Activated CD8-positive, alpha-beta T cell treated with anti-CD3 and anti-CD28 coated beads for 36 hours (primary cell): ENCODE data around the gene TMEM132A. TPM values are rescaled to one million over a fixed set of nuclear protein-coding genes. Genes with fewer than 3 reads are reported as not detected.

Experiments used
- ATAC-seq: fragments of 200-7000 bp; cut with Tn5 transposase; one replicate; pipeline ENCODE4 v1.10.0; 2021; ENCODE audit warnings: mild to moderate bottlenecking, moderate library complexity
- CTCF ChIA-PET: fragments of 350-600 bp; sonication (Branson Sonifier 250); formaldehyde crosslinking; loops from one replicate; lab custom pipeline; 2021; ENCODE audit warnings: antibody characterized with exemption; lab: Charles Lee
- POLR2A ChIA-PET: fragments of 350-600 bp; sonication (Branson Sonifier 250); formaldehyde crosslinking; loops from one replicate; lab custom pipeline; 2021; ENCODE audit warnings: antibody characterized with exemption; lab: Charles Lee
- DNase-seq: peaks from one replicate; pipeline ENCODE4 v3.0.0-alpha.2; 2020
- H3K27ac Mint-ChIP-seq: one replicate; pipeline ENCODE4 v1.8.0; 2021; ENCODE audit warnings: mild to moderate bottlenecking, mixed read lengths
- H3K27me3 Mint-ChIP-seq: one replicate; pipeline ENCODE4 v1.8.0; 2021; ENCODE audit warnings: mixed read lengths
- H3K36me3 Mint-ChIP-seq: one replicate; pipeline ENCODE4 v1.8.0; 2021; ENCODE audit warnings: low read depth, mixed read lengths
- H3K4me1 Mint-ChIP-seq: one replicate; pipeline ENCODE4 v1.8.0; 2021; ENCODE audit warnings: low read depth, mixed read lengths
- H3K4me3 Mint-ChIP-seq: one replicate; pipeline ENCODE4 v1.8.0; 2021; ENCODE audit warnings: mild to moderate bottlenecking, moderate library complexity, mixed read lengths
- H3K9me3 Mint-ChIP-seq: one replicate; pipeline ENCODE4 v1.8.0; 2021; ENCODE audit warnings: mixed read lengths
- CTCF ChIP-seq: fragments of 200-600 bp; IDR thresholded peaks from one replicate; pipeline ENCODE4 v1.8.0; 2022; ENCODE audit warnings: antibody characterized with exemption, mild to moderate bottlenecking
- intact Hi-C: fragments of 100-400 bp; cut with micrococcal nuclease; formaldehyde crosslinking; loops from one replicate; pipeline ENCODE4 v1.10.0; 2022
- total RNA-seq, 2 experiments: library from RNA; stranded (reverse); gene quantifications; one replicate each; pipeline ENCODE4 v1.2.3, GENCODE V29; 2021

Gene TMEM132A
- total RNA-seq, 2 experiments from 2014 or later = 1.1 to 1.3 TPM

- H3K36me3 Mint-ChIP-seq = peaks cover 62% of the 10 kb centered on the region
- no peaks in the 10 kb centered on the region for H3K9me3 Mint-ChIP-seq
- ATAC-seq (no peak), DNase-seq (peak; percentile 61)
- TF ChIP-seq CTCF = no peak
- intact Hi-C loops = loop anchor here (2.0 kb wide), 1 partner anchor 14 kb away; no protein-coding TSS in a partner anchor
- ChIA-PET POLR2A (interaction anchor here (0.7 to 1.4 kb wide), 8 partner anchors 8 to 159 kb away, joined by 3 to 8 read pairs (median 3); no protein-coding TSS in a partner anchor), CTCF (interaction anchor here (1.0 kb wide), 1 partner anchor 212 kb away, joined by 3 read pairs; no protein-coding TSS in a partner anchor)
- peak overlapping the region; percentile 100 for H3K27ac Mint-ChIP-seq
- no peaks in the 10 kb centered on the region for H3K27me3 Mint-ChIP-seq
- peaks cover 49% of the 10 kb centered on the region for H3K4me1 Mint-ChIP-seq
- peak overlapping the region; percentile 83 for H3K4me3 Mint-ChIP-seq
These were observed 50.5 kb downstream of the TMEM132A start for GRCh38 chr11:60974726-60975125.

DNA sequence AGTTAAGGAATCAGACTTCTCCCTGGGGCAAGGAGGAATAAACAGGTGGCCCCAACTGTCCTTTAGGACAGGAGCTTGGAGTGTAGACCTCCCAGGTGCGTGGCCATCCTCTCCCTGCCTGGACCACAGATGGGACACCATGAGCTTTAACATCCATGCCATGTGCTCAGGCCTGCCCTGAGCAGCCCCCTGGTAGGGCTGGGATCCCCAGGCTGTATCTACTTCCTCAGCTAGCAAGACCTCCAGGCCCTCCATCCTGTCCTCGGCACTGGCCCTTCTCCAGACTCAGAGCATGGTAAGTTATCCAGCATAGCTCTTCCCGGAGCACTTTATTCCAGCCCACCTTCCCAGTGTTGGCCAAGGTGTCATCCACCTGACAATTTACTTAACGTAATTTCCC, 53.0 kb downstream of the TMEM132A start:
- DNase-seq = no peak
- Mint-ChIP-seq H3K4me1 (peaks cover 56% of the 10 kb centered on the region), H3K36me3 (peaks cover 79% of the 10 kb centered on the region)

DNA sequence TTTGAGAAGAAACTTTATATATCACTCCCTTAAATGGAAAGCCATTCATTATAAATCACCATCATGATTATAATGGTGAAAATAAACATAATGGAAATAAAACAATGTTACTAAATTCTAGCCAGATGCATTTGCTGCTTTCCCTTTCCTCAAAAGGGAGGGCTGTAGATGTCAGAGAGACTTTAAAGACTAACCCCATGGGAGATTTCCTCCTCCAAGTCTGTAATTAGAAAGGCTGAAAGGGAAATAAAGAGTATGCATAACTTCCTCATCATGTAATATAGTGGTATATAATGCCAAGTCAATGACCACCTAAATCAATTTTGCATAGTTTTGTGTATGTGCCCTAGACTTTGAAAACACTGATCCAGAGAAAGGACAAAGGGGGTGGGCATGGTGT, 53.6 kb downstream of the TMEM132A start:
- no peak for ATAC-seq
- H3K36me3 Mint-ChIP-seq = peaks cover 79% of the 10 kb centered on the region
- no peak for TF ChIP-seq CTCF

More for the DNA sequence above, 53.0 kb downstream of the TMEM132A start:
- POLR2A ChIA-PET = interaction anchor here (0.6 to 2.0 kb wide), 10 partner anchors 17 to 788 kb away, joined by 3 to 6 read pairs (median 4); no protein-coding TSS in a partner anchor
- Mint-ChIP-seq H3K27me3 (no peaks in the 10 kb centered on the region), H3K4me3 (peak overlapping the region; percentile 65), H3K27ac (peak overlapping the region; percentile 98), H3K9me3 (no peaks in the 10 kb centered on the region)
- CTCF ChIA-PET = interaction anchor here (0.9 to 1.5 kb wide), 6 partner anchors 11 to 106 kb away, joined by 3 to 4 read pairs (median 3); partner anchors contain the start of gene TMEM109
- TF ChIP-seq CTCF = no peak
- intact Hi-C loops = no loop called here
- ATAC-seq = no peak

GRCh38 chr11:60978546-60979380, 54.5 kb downstream of the TMEM132A start:
- CTCF ChIA-PET = interaction anchor here (0.8 to 1.5 kb wide), 5 partner anchors 9 to 208 kb away, joined by 3 to 5 read pairs (median 4); no protein-coding TSS in a partner anchor
- intact Hi-C loops = no loop called here

More for the DNA sequence above, 53.6 kb downstream of the TMEM132A start:
- Mint-ChIP-seq H3K4me1 (peaks cover 63% of the 10 kb centered on the region), H3K27me3 (no peaks in the 10 kb centered on the region), H3K27ac (peak overlapping the region; percentile 98), H3K4me3 (peak overlapping the region; percentile 65), H3K9me3 (no peaks in the 10 kb centered on the region)
- ChIA-PET POLR2A (interaction anchor here (0.7 to 2.3 kb wide), 7 partner anchors 10 to 101 kb away, joined by 3 to 11 read pairs (median 4); no protein-coding TSS in a partner anchor), CTCF (interaction anchor here (0.9 to 1.5 kb wide), 5 partner anchors 15 to 64 kb away, joined by 3 to 4 read pairs (median 3); partner anchors contain the start of gene TMEM109)
- intact Hi-C loops = no loop called here
- DNase-seq = no peak

More at GRCh38 chr11:60978546-60979380, 54.5 kb downstream of the TMEM132A start:
- H3K4me1 Mint-ChIP-seq = peaks cover 72% of the 10 kb centered on the region
- peaks cover 80% of the 10 kb centered on the region for H3K36me3 Mint-ChIP-seq
- no peaks in the 10 kb centered on the region for H3K9me3 Mint-ChIP-seq
- POLR2A ChIA-PET = interaction anchor here (0.6 to 2.3 kb wide), 5 partner anchors 9 to 137 kb away, joined by 3 to 11 read pairs (median 4); no protein-coding TSS in a partner anchor
- H3K27me3 Mint-ChIP-seq = no peaks in the 10 kb centered on the region
- H3K4me3 Mint-ChIP-seq = peak overlapping the region; percentile 65
- ATAC-seq (peak; percentile 76), DNase-seq (peak; percentile 92)
- TF ChIP-seq CTCF = no peak
- peak overlapping the region; percentile 98 for H3K27ac Mint-ChIP-seq
